Measurements from ENCODE around the gene EN2. TPM values are rescaled to one million over a fixed set of nuclear protein-coding genes. Genes with fewer than 3 reads are reported as not detected.

EN2 gene
- polyA plus RNA-seq, 1 experiment = not detected

DNA sequence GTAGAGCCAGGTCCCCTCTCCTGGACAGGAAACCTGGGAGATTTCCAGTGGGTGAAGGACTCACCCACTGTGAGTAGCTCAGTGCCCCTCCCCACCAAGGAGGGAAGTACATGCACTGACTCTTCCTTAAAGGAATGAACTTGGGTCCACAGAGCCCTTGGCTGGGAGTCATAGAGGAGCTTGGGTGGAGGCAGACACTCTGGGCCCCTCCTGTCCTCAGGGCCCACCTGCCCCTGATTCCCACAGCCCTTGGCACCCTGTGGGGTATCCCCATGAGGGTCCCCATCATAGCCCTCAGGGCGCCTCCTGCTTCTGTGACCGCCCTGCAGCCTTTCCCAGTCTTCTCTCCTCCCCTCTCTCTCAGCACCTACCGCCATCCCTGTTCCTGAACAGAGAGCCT is 3.7 kb downstream of the EN2 start:
- peaks cover 4% of the 10 kb centered on the region; the same call in 1 of the 2 replicates for H3K9me3 ChIP-seq (ENCODE audit: control insufficient read depth, insufficient read depth, low read length)
- peaks cover 76% of the 10 kb centered on the region for H3K27me3 ChIP-seq (ENCODE audit: control insufficient read depth, insufficient read depth, low read length)
- no peak overlapping the region for H3K27ac ChIP-seq (ENCODE audit: low read depth, low read length)
- CTCF ChIA-PET = interaction anchor here (0.6 kb wide), 1 partner anchor 14 kb away, joined by 3 read pairs; no protein-coding TSS in a partner anchor
- H3K4me3 ChIP-seq (ENCODE audit: low read depth, low read length) = no peak overlapping the region
- POLR2A ChIA-PET = no interaction called here
- no peak for DNase-seq (ENCODE audit: low read depth, low spot score)
- no peak for TF ChIP-seq CTCF (IDR thresholded peaks at IDR 0.05; ENCODE audit: low read depth, low read length)

DNA sequence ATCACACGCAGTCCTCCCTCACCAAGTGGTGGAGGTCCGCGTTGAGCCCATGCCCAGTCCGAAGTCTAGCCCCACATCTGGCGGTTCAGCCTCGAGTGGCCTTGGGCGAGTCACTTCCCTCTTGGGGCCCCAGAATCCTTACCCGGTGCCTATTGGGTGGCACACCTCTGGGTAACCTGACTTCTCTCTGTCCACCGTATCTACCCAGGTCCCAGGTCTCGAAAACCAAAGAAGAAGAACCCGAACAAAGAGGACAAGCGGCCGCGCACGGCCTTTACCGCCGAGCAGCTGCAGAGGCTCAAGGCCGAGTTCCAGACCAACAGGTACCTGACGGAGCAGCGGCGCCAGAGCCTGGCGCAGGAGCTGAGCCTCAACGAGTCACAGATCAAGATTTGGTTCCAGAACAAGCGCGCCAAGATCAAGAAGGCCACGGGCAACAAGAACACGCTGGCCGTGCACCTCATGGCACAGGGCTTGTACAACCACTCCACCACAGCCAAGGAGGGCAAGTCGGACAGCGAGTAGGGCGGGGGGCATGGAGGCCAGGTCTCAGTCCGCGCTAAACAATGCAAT is 4.3 kb downstream of the EN2 start:
- Histone ChIP-seq H3K4me3 (ENCODE audit: low read depth, low read length) (no peak overlapping the region), H3K9me3 (ENCODE audit: control insufficient read depth, insufficient read depth, low read length) (peaks cover 4% of the 10 kb centered on the region; the same call in 1 of the 2 replicates), H3K27ac (ENCODE audit: low read depth, low read length) (no peak overlapping the region), H3K27me3 (ENCODE audit: control insufficient read depth, insufficient read depth, low read length) (peaks cover 77% of the 10 kb centered on the region)
- ChIA-PET CTCF (interaction anchor here (0.6 kb wide), 1 partner anchor 20 kb away, joined by 3 read pairs; no protein-coding TSS in a partner anchor), POLR2A (no interaction called here)
- DNase-seq (ENCODE audit: low read depth, low spot score) = no peak
- TF ChIP-seq CTCF (IDR thresholded peaks at IDR 0.05; ENCODE audit: low read depth, low read length) = no peak

- H3K27me3 ChIP-seq (ENCODE audit: control insufficient read depth, insufficient read depth, low read length) = peaks cover 88% of the 10 kb centered on the region
- ChIA-PET CTCF (interaction anchor here (0.6 kb wide), 1 partner anchor 19 kb away, joined by 3 read pairs; no protein-coding TSS in a partner anchor), POLR2A (no interaction called here)
- no peak for TF ChIP-seq CTCF (IDR thresholded peaks at IDR 0.05; ENCODE audit: low read depth, low read length)
- no peak overlapping the region for H3K4me3 ChIP-seq (ENCODE audit: low read depth, low read length)
- no peak for DNase-seq (ENCODE audit: low read depth, low spot score)
- no peak overlapping the region for H3K27ac ChIP-seq (ENCODE audit: low read depth, low read length)
- peaks cover 4% of the 10 kb centered on the region; the same call in 1 of the 2 replicates for H3K9me3 ChIP-seq (ENCODE audit: control insufficient read depth, insufficient read depth, low read length)
These were observed 5.3 kb downstream of the EN2 start for GRCh38 chr7:155463114-155463811.

DNA sequence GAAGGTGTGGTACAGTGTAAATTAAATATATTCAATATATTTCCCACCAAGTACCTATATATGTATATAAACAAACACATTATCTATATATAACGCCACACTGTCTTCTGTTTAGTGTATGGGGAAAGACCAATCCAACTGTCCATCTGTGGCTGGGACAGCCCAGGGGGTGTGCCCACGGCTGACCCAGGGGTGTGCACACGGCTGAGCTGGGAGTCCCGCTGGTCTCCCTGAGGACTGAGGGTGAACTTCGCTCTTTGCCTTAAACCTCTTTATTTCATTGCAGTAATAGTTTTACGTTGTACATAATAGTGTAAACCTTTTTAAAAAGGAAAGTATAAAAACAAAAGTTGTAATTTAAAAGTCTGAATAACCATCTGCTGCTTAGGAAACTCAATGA is 6.3 kb downstream of the EN2 start:
- CTCF ChIA-PET = no interaction called here
- DNase-seq (ENCODE audit: low read depth, low spot score) = no peak
- Histone ChIP-seq H3K9me3 (ENCODE audit: control insufficient read depth, insufficient read depth, low read length) (peaks cover 4% of the 10 kb centered on the region; the same call in 1 of the 2 replicates), H3K27ac (ENCODE audit: low read depth, low read length) (no peak overlapping the region), H3K27me3 (ENCODE audit: control insufficient read depth, insufficient read depth, low read length) (peaks cover 92% of the 10 kb centered on the region), H3K4me3 (ENCODE audit: low read depth, low read length) (no peak overlapping the region)
- POLR2A ChIA-PET = no interaction called here
- TF ChIP-seq CTCF (IDR thresholded peaks at IDR 0.05; ENCODE audit: low read depth, low read length) = no peak

Measured in AG04450 (cell line).